GM18861 (cell line): Measurements from ENCODE around the gene SLC7A1.

Experiments
- ATAC-seq: cut with Tn5 transposase; IDR thresholded peaks from one replicate; pipeline ENCODE4 v1.9.1; 2021; ENCODE audit not compliant: unreplicated experiment

SLC7A1 gene

GRCh38 chr13:29513002-29513980 lies 82.2 kb downstream of the SLC7A1 start:
- no peak for ATAC-seq

- no peak for ATAC-seq
Observed at GRCh38 chr13:29511980-29512379, 83.5 kb downstream of the SLC7A1 start.

- ATAC-seq = no peak
Observed at GRCh38 chr13:29511106-29511796, 84.2 kb downstream of the SLC7A1 start.

GRCh38 chr13:29510651-29511084 lies 84.8 kb downstream of the SLC7A1 start:
- ATAC-seq = no peak

- ATAC-seq = no peak
Observed at GRCh38 chr13:29509999-29510589, 85.4 kb downstream of the SLC7A1 start.

- no peak for ATAC-seq
Observed at GRCh38 chr13:29508876-29509252, 86.6 kb downstream of the SLC7A1 start.

GRCh38 chr13:29508130-29508875 lies 87.2 kb downstream of the SLC7A1 start:
- no peak for ATAC-seq

GRCh38 chr13:29507356-29507755 lies 88.1 kb downstream of the SLC7A1 start:
- ATAC-seq = no peak

- ATAC-seq = no peak
Observed at GRCh38 chr13:29505950-29506349, 89.5 kb downstream of the SLC7A1 start.

GRCh38 chr13:29505511-29505910 lies 90.0 kb downstream of the SLC7A1 start:
- no peak for ATAC-seq

GRCh38 chr13:29504691-29505090 lies 90.8 kb downstream of the SLC7A1 start:
- no peak for ATAC-seq

- ATAC-seq = no peak
Observed at GRCh38 chr13:29503041-29503837, 92.2 kb downstream of the SLC7A1 start.

GRCh38 chr13:29502391-29503008 lies 93.0 kb downstream of the SLC7A1 start:
- ATAC-seq = no peak

GRCh38 chr13:29501674-29502073 lies 93.8 kb downstream of the SLC7A1 start:
- no peak for ATAC-seq

- ATAC-seq = no peak
Observed at GRCh38 chr13:29500386-29500785, 95.1 kb downstream of the SLC7A1 start.

- ATAC-seq = no peak
Observed at GRCh38 chr13:29499506-29500165, 95.9 kb downstream of the SLC7A1 start.

GRCh38 chr13:29498426-29499040 lies 97.0 kb downstream of the SLC7A1 start:
- no peak for ATAC-seq

GRCh38 chr13:29497137-29497654 lies 98.3 kb downstream of the SLC7A1 start:
- ATAC-seq = no peak
